ENCODE results near the gene COG6. TPM values are rescaled to one million over a fixed set of nuclear protein-coding genes. Genes with fewer than 3 reads are reported as not detected.

COG6 gene
- total RNA-seq, 1 donor from 2014 or later, result 44.1 TPM

GRCh38 chr13:39776439-39776838 lies 121.0 kb downstream of the COG6 start:
- Mint-ChIP-seq H3K27ac (no peak overlapping the region), H3K9me3 (ENCODE audit: low read depth) (no peaks in the 10 kb centered on the region), H3K27me3 (no peaks in the 10 kb centered on the region), H3K4me1 (ENCODE audit: low read depth) (peaks cover 2% of the 10 kb centered on the region), H3K36me3 (ENCODE audit: insufficient read depth) (no peaks in the 10 kb centered on the region), H3K4me3 (ENCODE audit: low read depth) (no peak overlapping the region)
- DNase-seq (ENCODE audit: low spot score, unreplicated experiment), result no peak
- no peak for TF ChIP-seq CTCF (IDR thresholded peaks at IDR 0.05; ENCODE audit: unreplicated experiment)

- Mint-ChIP-seq H3K27ac (no peak overlapping the region), H3K4me1 (ENCODE audit: low read depth) (peaks cover 2% of the 10 kb centered on the region), H3K27me3 (no peaks in the 10 kb centered on the region), H3K9me3 (ENCODE audit: low read depth) (no peaks in the 10 kb centered on the region), H3K36me3 (ENCODE audit: insufficient read depth) (no peaks in the 10 kb centered on the region), H3K4me3 (ENCODE audit: low read depth) (no peak overlapping the region)
- no peak for TF ChIP-seq CTCF (IDR thresholded peaks at IDR 0.05; ENCODE audit: unreplicated experiment)
- no peak for DNase-seq (ENCODE audit: low spot score, unreplicated experiment)
Observed at GRCh38 chr13:39777021-39777420, 121.6 kb downstream of the COG6 start.

GRCh38 chr13:39777527-39778061 lies 122.1 kb downstream of the COG6 start:
- DNase-seq (ENCODE audit: low spot score, unreplicated experiment), result no peak

GRCh38 chr13:39779337-39780265 lies 124.1 kb downstream of the COG6 start:
- H3K4me3 Mint-ChIP-seq (ENCODE audit: low read depth), result no peak overlapping the region
- no peak overlapping the region for H3K27ac Mint-ChIP-seq
- no peaks in the 10 kb centered on the region for H3K36me3 Mint-ChIP-seq (ENCODE audit: insufficient read depth)
- no peak for DNase-seq (ENCODE audit: low spot score, unreplicated experiment)
- H3K4me1 Mint-ChIP-seq (ENCODE audit: low read depth), result peaks cover 2% of the 10 kb centered on the region
- no peaks in the 10 kb centered on the region for H3K9me3 Mint-ChIP-seq (ENCODE audit: low read depth)
- H3K27me3 Mint-ChIP-seq, result no peaks in the 10 kb centered on the region
- TF ChIP-seq CTCF (IDR thresholded peaks at IDR 0.05; ENCODE audit: unreplicated experiment), result no peak

More at GRCh38 chr13:39777527-39778061, 122.1 kb downstream of the COG6 start:
- peak; percentile 18 for TF ChIP-seq CTCF (IDR thresholded peaks at IDR 0.05; ENCODE audit: unreplicated experiment)
- no peaks in the 10 kb centered on the region for H3K27me3 Mint-ChIP-seq
- H3K4me3 Mint-ChIP-seq (ENCODE audit: low read depth), result no peak overlapping the region
- no peaks in the 10 kb centered on the region for H3K9me3 Mint-ChIP-seq (ENCODE audit: low read depth)
- H3K4me1 Mint-ChIP-seq (ENCODE audit: low read depth), result peaks cover 2% of the 10 kb centered on the region
- H3K27ac Mint-ChIP-seq, result no peak overlapping the region
- no peaks in the 10 kb centered on the region for H3K36me3 Mint-ChIP-seq (ENCODE audit: insufficient read depth)

- no peaks in the 10 kb centered on the region for H3K27me3 Mint-ChIP-seq
- H3K36me3 Mint-ChIP-seq (ENCODE audit: insufficient read depth), result no peaks in the 10 kb centered on the region
- H3K9me3 Mint-ChIP-seq (ENCODE audit: low read depth), result no peaks in the 10 kb centered on the region
- DNase-seq (ENCODE audit: low spot score, unreplicated experiment), result no peak
- H3K27ac Mint-ChIP-seq, result no peak overlapping the region
- TF ChIP-seq CTCF (IDR thresholded peaks at IDR 0.05; ENCODE audit: unreplicated experiment), result no peak
- peaks cover 2% of the 10 kb centered on the region for H3K4me1 Mint-ChIP-seq (ENCODE audit: low read depth)
- H3K4me3 Mint-ChIP-seq (ENCODE audit: low read depth), result no peak overlapping the region
Observed at GRCh38 chr13:39780711-39781110, 125.2 kb downstream of the COG6 start.
